GM06990 (cell line): Measurements from ENCODE around the gene TFAM.
A peak's percentile ranks its signal among the peaks of the same experiment; 100 is the strongest.

Source experiments
- DNase-seq: peaks from one replicate; pipeline ENCODE4 v3.0.0-alpha.2; 2011; ENCODE audit not compliant: insufficient read length; ENCODE audit errors: extremely low read depth
- H3K27me3 ChIP-seq: replicated peaks from 2 replicates; pipeline ENCODE4 v1.6.0; 2011; ENCODE audit warnings: low read length; ENCODE audit not compliant: control insufficient read depth, insufficient read depth
- H3K36me3 ChIP-seq: 2 replicates; pipeline ENCODE4 v1.5.1; 2011; ENCODE audit warnings: low read length; ENCODE audit not compliant: control insufficient read depth, insufficient read depth
- H3K4me3 ChIP-seq: replicated peaks from 2 replicates; pipeline ENCODE4 v1.5.1; 2011; ENCODE audit warnings: low read depth, mild to moderate bottlenecking, control low read depth, low read length
- TF ChIP-seq, protein P1 (sequence below): IDR thresholded peaks from 2 replicates; pipeline ENCODE4 v1.5.1; 2011; ENCODE audit warnings: low read length, control low read depth, mild to moderate bottlenecking, inconsistent platforms; ENCODE audit not compliant: insufficient read depth, poor library complexity, severe bottlenecking

Gene TFAM

DNA sequence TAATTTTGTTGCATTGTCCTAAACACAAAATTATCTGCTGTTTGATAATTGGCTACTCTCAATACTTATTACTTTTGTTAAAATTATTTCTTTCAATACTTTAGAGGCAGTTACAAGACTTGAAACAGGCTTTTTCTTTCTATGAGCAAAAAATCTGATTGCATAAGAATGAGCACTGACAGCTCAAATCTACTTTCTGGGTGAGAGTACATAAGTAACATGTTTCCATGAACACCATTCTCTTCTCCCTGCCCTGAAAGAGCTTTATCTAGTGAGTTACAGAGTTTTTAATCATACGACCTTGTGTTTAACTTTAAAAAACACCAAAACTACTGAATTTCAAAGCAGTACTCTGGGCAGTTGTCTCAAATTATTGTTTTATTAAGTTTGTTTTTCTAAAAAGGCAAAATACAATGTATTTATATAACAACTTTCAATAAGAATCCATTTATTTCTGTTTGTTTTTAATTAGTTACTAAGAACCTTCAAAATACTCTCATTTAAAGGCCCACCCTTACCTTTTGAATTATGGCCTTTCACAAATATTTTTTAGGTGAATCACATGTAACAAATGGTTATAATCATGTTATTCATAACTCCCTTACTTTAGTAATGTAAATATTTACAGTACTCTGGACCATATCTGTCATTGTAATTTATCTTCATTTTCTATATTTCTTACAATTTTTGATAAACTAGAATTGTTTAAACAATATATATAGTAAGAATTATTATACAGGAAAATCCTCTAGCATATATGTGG, 23.0 kb upstream of the TFAM start:
- no peaks in the 10 kb centered on the region for H3K27me3 ChIP-seq
- TF ChIP-seq, protein P1, sequence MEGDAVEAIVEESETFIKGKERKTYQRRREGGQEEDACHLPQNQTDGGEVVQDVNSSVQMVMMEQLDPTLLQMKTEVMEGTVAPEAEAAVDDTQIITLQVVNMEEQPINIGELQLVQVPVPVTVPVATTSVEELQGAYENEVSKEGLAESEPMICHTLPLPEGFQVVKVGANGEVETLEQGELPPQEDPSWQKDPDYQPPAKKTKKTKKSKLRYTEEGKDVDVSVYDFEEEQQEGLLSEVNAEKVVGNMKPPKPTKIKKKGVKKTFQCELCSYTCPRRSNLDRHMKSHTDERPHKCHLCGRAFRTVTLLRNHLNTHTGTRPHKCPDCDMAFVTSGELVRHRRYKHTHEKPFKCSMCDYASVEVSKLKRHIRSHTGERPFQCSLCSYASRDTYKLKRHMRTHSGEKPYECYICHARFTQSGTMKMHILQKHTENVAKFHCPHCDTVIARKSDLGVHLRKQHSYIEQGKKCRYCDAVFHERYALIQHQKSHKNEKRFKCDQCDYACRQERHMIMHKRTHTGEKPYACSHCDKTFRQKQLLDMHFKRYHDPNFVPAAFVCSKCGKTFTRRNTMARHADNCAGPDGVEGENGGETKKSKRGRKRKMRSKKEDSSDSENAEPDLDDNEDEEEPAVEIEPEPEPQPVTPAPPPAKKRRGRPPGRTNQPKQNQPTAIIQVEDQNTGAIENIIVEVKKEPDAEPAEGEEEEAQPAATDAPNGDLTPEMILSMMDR = no peak
- no peak for DNase-seq
- H3K36me3 ChIP-seq = no peaks in the 10 kb centered on the region
- H3K4me3 ChIP-seq = no peak overlapping the region

DNA sequence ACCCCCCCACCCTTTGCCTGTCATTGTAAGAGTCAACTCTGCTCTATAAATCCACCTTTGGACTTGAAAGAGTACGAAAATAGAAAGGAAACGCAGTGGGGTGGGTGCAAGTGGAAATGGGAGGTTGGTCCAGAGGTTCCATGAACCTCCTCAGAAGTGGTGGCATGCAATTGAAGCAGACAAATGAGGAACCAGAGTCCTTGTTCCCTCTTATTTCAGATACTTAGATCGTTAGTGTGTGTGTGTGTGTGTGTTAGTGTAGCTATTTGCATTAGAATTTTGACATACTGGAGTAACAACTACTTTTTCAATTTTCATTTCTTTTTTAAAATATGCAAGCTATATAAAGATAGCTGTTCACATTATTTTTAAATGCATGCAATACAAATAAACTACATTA, 18.1 kb upstream of the TFAM start:
- no peaks in the 10 kb centered on the region for H3K36me3 ChIP-seq
- H3K4me3 ChIP-seq = no peak overlapping the region
- no peaks in the 10 kb centered on the region for H3K27me3 ChIP-seq
- TF ChIP-seq, protein P1 = no peak
- DNase-seq = no peak

DNA sequence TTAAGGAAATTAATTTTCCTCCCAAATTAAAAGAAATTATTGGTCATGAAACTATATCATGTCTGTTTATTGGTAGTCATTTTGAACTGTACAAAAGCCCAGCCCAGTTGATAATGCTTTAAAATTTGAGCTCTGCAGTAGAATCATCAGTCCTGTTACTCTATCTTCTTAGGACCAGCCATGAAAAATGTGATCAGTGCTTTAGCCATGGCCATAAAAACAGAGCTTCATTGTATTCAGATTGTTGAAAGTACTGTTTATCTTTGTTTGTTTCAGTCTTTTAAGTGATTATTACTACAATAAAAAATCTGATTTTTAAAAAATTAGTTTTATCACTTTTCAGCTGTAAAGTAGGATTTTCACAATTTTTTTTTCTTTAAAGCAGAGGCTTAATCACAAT, 13.7 kb upstream of the TFAM start:
- no peak overlapping the region for H3K4me3 ChIP-seq
- TF ChIP-seq, protein P1 = no peak
- no peaks in the 10 kb centered on the region for H3K27me3 ChIP-seq
- H3K36me3 ChIP-seq = no peaks in the 10 kb centered on the region
- DNase-seq = no peak

DNA sequence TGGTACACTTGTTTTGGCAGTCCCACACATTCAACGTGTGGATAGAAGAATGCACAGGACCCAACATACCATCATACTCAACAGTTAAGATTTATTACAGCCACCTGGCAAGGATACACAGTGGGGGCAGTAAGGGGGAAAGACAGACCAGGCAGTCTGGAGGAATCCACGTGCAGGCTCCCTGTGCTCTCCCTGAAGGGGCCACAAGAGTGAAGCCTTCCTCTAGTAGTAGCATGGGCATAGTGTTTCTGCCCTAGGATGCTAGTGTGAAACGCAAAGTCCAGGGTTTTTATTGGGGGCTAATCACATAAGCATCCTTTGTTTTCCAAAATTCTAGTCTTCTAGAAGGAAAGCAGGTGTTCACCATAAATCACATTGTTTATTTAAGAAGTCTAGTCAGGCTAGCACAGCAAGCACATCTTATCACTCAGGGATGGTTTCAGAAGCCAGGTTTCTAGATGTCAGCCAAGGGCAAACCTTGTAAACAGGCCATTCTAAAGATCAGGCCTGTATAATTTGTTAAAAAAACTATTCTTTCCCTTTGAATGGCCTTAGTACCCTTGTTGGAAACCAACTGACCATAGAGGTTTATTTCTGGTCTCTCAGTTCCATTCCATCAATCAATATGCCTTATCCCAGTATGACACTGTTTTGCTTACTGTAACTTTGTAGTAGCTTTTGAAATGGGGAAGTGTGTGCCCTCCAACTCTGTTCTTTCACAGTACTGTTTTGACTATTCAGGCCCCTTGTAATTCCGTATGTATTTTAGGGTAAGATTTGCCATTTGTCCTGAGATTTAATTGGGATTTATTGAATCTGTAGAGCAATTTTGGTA, 12.4 kb upstream of the TFAM start:
- Histone ChIP-seq H3K27me3 (no peaks in the 10 kb centered on the region), H3K36me3 (no peaks in the 10 kb centered on the region), H3K4me3 (no peak overlapping the region)
- DNase-seq = peak; percentile 20
- TF ChIP-seq, protein P1 = no peak

DNA sequence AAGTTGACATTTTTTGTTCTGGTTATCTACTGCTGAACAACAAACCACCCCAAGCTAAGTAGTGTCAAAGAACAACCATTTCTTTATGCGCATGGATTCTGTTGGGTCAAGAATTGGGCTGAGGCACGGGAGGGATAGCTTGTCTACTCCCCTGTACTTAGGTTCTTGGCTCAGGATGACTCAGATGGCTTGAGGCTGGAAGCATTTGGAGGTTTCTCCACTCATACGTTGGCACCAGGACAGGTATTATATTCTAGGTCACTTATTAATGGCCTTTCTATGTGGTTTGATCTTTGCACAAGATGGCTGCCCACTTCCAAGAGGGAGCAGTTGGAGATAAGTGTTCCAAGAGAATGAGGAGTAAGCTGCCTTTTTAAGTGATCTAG, 11.8 kb upstream of the TFAM start:
- Histone ChIP-seq H3K4me3 (no peak overlapping the region), H3K36me3 (no peaks in the 10 kb centered on the region), H3K27me3 (no peaks in the 10 kb centered on the region)
- TF ChIP-seq, protein P1 = no peak
- no peak for DNase-seq
